ENCODE measurements around the gene SGMS1. TPM values are rescaled to one million over a fixed set of nuclear protein-coding genes. Genes with fewer than 3 reads are reported as not detected.
A peak's percentile ranks its signal among the peaks of the same experiment; 100 is the strongest.

Gene SGMS1
- total and polyA plus RNA-seq, 5 donors: 12.0 to 26.0 (median 24.5) TPM

DNA sequence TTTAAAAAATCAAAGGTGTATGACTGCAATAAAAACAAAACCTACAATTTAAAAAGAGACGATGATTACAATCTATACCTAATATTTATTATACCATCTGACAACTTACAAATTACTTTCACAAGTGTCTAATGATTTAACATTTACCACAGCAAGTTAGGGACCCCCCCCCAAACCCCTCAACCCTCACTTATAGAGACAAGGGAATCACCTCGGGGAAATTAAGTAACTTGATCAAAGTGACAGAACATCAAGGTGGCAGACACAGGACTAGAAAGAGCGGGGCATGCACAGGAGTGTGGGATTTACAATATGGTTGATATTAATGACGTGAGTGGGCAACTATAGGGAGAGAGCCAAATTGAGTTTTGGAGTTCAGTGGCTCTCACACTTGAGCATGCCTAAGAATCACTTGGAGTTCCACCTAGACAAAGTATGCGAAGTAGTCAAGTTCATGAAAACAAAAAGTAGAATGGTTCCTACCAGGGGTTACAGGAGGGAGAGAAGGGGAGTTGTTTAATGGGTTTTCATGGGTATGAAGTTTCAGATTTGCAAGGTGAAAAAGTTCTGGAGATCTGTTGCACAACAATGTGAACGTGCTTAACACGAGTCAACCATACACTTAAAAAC is 43.4 kb downstream of the SGMS1 start:
- WGBS: 94% methylated on average over 7 of the region's 7 CpGs
- intact Hi-C loops (cut with DNase I): no loop called here
- H3K27me3 ChIP-seq (ENCODE audit: control insufficient read depth, insufficient read depth): no peaks in the 10 kb centered on the region
- no peaks in the 10 kb centered on the region for H3K9me3 ChIP-seq (ENCODE audit: control insufficient read depth, low read length)
- no peak overlapping the region for H3K27ac ChIP-seq (ENCODE audit: low read length)
- peaks cover 16% of the 10 kb centered on the region for H3K4me1 ChIP-seq (ENCODE audit: control insufficient read depth, insufficient read depth, low read length)
- ATAC-seq: no peak
- no peak overlapping the region for H3K4me3 ChIP-seq (ENCODE audit: low read length)
- no peak for DNase-seq

DNA sequence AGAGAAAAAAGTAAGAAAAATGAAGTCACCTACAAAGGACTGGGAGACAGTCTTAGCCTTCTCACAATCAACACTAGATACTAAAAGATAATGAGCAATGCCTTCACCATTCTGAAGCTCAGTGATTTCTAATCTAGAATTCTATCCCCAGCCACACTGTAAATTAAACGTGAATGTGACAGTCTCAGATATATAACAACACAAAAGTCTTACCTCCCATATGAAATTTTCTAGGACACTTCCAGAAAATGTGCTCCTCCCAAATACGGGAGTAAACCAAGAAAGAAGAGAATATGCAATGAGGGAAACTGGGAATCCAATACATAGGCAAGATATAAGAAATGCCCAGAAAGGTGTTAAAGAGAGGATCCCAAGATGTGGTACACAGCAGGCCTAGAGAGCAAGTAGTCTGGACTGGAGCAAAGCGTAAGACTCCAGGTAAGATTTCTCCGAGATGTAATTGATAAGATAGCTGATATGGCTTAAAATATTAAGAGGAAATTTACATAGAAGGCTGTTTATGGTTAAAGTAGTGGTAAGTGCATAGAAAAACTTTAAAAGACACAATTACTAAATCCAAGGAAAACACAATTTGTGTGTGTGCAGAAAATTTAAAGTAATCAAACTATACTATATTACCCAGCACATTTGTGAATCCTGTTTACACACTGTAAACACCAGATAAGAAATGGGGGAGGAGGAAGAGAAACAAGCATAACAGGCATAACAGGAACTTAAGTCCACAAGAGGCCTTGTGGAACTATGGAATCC is 44.1 kb downstream of the SGMS1 start:
- intact Hi-C loops (cut with DNase I): no loop called here
- H3K27ac ChIP-seq (ENCODE audit: low read length): no peak overlapping the region
- H3K27me3 ChIP-seq (ENCODE audit: control insufficient read depth, insufficient read depth): no peaks in the 10 kb centered on the region
- peaks cover 16% of the 10 kb centered on the region for H3K4me1 ChIP-seq (ENCODE audit: control insufficient read depth, insufficient read depth, low read length)
- no peak for ATAC-seq
- no peak overlapping the region for H3K4me3 ChIP-seq (ENCODE audit: low read length)
- H3K9me3 ChIP-seq (ENCODE audit: control insufficient read depth, low read length): no peaks in the 10 kb centered on the region
- DNase-seq: no peak
- 94% methylated on average over 4 of the region's 4 CpGs for WGBS

DNA sequence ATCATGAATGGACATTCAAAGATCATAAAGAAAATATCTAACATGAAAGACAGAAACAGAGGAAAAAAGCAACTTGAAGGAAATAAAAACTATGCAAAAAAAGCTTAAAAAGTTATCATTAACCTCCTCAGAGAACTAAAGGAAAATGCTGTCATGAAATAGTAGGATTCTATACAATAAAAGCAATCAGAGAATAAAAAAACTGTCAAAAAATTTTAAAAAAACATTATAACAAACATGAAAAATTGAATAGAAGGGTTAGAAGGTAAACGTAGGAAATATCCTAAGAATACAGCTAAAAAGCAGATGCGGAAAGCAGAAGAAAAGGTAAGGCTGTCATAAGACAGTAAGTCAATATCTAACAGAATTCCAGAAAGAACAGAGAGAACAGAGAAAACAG is 44.8 kb downstream of the SGMS1 start:
- Histone ChIP-seq H3K27me3 (ENCODE audit: control insufficient read depth, insufficient read depth) (no peaks in the 10 kb centered on the region), H3K9me3 (ENCODE audit: control insufficient read depth, low read length) (no peaks in the 10 kb centered on the region), H3K4me1 (ENCODE audit: control insufficient read depth, insufficient read depth, low read length) (peaks cover 16% of the 10 kb centered on the region), H3K4me3 (ENCODE audit: low read length) (no peak overlapping the region), H3K27ac (ENCODE audit: low read length) (no peak overlapping the region)
- intact Hi-C loops (cut with DNase I): no loop called here
- DNase-seq (no peak), ATAC-seq (no peak)
- 96% methylated on average over 2 of the region's 2 CpGs for WGBS

DNA sequence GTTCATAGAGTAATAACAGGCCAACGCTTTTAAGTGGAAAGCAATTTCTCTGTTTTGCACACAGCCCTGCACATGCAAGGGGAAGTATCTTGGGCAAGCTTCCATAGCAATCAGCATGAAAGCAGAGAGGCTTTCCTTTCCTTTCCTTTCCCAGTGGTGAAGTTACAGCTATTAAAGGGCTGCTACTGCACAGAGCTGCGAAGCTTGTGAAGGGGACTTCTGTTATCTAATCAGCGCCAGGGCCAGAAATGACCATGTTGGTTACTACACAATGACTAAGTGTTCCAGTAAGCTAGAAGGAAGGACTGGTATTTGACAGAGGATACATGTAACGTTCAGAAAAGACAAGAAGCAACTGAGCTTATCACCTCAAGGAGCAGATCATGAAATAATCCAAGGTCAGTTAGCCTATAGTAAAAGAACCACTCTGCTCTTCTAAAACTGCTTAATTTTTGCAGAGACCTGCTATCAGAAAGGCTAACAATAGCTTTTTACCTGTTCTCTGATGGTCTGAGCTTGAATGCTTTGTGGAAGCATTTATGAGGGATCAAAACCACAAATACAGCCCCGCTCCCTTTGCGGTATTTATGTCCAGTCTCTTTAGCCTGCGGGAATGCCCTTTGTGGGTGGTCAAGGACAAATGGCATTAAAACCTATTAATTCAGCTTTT is 45.9 kb downstream of the SGMS1 start:
- whole genome bisulfite sequencing: 28% methylated on average over 7 of the region's 7 CpGs
- H3K4me3 ChIP-seq (ENCODE audit: low read length): no peak overlapping the region
- H3K9me3 ChIP-seq (ENCODE audit: control insufficient read depth, low read length): no peaks in the 10 kb centered on the region
- H3K4me1 ChIP-seq (ENCODE audit: control insufficient read depth, insufficient read depth, low read length): peaks cover 12% of the 10 kb centered on the region
- H3K27ac ChIP-seq (ENCODE audit: low read length): peak overlapping the region; percentile 67
- intact Hi-C loops (cut with DNase I): no loop called here
- peak; percentile 92 to 97 for ATAC-seq
- DNase-seq: peak in 2 of 3 donors; percentile 51 to 61
- H3K27me3 ChIP-seq (ENCODE audit: control insufficient read depth, insufficient read depth): no peaks in the 10 kb centered on the region

DNA sequence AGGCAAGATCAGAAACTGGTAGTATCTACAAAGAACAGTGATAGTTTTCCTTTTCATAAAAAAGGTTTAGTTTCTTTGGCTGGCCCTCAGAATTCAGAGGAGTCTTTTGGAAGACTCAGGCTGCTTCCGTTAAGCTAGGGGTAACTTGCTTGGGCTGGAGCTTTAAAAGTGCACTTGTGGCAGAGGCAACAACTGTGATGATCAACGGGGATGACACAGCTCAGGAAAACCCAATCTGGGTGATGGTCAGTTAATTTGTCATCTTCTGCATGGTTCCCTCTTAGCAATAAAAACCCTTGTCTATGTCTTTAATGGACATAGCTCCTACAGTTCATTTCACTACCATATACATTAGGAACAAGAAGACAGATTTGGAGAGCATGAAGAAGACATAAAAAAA is 46.7 kb downstream of the SGMS1 start:
- H3K27ac ChIP-seq (ENCODE audit: low read length): peak overlapping the region; percentile 80

DNA sequence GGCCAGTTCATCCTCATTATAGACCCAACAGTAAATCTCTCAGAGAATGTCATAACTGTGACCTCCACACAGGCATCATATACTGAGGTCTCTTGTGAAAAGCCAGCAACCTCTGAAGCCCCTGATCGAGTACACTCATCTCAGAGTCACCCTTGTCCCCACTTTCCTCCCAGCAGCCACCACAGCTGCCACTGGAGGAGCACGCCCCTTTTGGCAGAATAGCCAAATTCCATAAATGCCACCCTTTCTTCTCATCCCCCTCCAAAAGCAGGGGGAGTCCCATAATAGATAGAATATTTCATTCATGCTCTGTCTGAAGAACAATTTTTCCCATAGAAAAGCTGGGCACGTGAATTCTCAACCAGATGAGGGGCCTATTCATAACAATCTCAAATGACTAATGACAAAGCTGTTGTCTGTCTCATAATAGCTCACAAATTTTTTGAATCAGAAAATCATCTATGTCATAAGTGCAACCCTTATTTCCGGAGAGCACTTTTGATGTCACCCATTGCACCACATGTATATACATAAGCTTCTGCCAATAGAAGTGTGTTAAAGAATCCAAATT is 47.4 kb downstream of the SGMS1 start:
- H3K9me3 ChIP-seq (ENCODE audit: control insufficient read depth, low read length): no peaks in the 10 kb centered on the region
- H3K27ac ChIP-seq (ENCODE audit: low read length): peak overlapping the region; percentile 63
- intact Hi-C loops (cut with DNase I): no loop called here
- H3K4me1 ChIP-seq (ENCODE audit: control insufficient read depth, insufficient read depth, low read length): peaks cover 6% of the 10 kb centered on the region
- DNase-seq (no peak), ATAC-seq (peak in 1 of 2 donors; percentile 22)
- WGBS: 56% methylated on average over 4 of the region's 4 CpGs
- no peak overlapping the region for H3K4me3 ChIP-seq (ENCODE audit: low read length)
- no peaks in the 10 kb centered on the region for H3K27me3 ChIP-seq (ENCODE audit: control insufficient read depth, insufficient read depth)

More for the DNA sequence above, 46.7 kb downstream of the SGMS1 start:
- H3K4me1 ChIP-seq (ENCODE audit: control insufficient read depth, insufficient read depth, low read length): peaks cover 8% of the 10 kb centered on the region
- intact Hi-C loops (cut with DNase I): no loop called here
- H3K27me3 ChIP-seq (ENCODE audit: control insufficient read depth, insufficient read depth): no peaks in the 10 kb centered on the region
- DNase-seq (no peak), ATAC-seq (peak in 1 of 2 donors; percentile 17)
- no peak overlapping the region for H3K4me3 ChIP-seq (ENCODE audit: low read length)
- 68% methylated on average over 2 of the region's 2 CpGs for WGBS
- no peaks in the 10 kb centered on the region for H3K9me3 ChIP-seq (ENCODE audit: control insufficient read depth, low read length)

DNA sequence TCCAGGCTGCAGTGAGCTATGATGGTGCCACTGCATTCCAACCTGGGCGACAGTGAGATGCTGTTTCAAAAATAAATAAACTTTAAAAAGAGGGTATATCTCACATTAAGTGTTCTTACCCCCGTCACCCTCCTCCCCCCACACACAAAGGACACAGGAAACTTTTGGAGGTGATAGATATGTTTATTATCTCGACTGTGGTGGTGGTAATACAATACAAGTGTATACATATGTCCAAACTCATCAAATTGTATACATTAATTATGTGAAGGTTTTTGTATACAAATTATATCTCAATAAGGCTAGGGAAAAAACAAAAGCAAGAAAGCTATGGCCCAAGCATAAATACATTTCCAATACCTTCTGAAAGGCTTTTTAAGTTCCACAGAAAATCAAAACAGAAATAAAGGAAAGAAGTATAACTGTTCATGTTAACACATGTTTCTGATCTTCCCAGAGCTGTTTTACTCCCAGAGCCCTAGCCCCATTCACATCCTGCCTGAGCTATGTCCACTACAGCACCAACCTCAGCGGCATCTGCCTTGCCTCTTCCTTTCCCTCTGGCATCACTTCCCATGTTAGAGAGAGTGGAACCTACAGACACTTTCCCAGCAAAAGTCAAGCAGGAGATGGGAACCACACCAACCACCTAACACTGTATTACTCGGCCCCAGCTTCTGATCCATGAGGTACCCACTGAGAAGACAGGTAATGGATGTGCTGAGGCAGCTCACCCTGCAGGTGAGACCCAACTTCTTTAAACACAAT is 48.1 kb downstream of the SGMS1 start:
- H3K4me1 ChIP-seq (ENCODE audit: control insufficient read depth, insufficient read depth, low read length): peaks cover 6% of the 10 kb centered on the region
- 80% methylated on average over 5 of the region's 5 CpGs for WGBS
- H3K27ac ChIP-seq (ENCODE audit: low read length): peak overlapping the region; percentile 63
- DNase-seq (no peak), ATAC-seq (no peak)
- H3K27me3 ChIP-seq (ENCODE audit: control insufficient read depth, insufficient read depth): no peaks in the 10 kb centered on the region
- no peaks in the 10 kb centered on the region for H3K9me3 ChIP-seq (ENCODE audit: control insufficient read depth, low read length)
- no peak overlapping the region for H3K4me3 ChIP-seq (ENCODE audit: low read length)
- intact Hi-C loops (cut with DNase I): no loop called here

DNA sequence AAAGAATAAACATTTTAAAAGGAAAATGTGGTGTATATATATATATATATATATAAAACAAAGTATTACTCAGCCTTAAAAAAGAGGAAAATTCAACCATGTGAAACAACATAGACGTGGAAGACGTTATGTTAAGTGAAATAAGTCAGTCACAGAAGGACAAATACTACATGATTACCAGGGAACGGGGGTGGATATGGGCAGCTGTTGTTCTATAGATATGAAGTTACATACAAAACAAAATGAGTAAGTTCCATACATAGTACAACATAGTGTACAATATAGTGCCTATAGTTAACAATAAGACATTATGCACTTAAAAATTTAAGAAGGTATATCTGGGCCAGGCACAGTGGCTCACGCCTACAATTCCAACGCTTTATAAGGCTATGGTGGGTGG is 48.8 kb downstream of the SGMS1 start:
- no peaks in the 10 kb centered on the region for H3K27me3 ChIP-seq (ENCODE audit: control insufficient read depth, insufficient read depth)
- no peak for DNase-seq
- H3K4me3 ChIP-seq (ENCODE audit: low read length): no peak overlapping the region
- intact Hi-C loops (cut with DNase I): no loop called here
- 97% methylated on average over 5 of the region's 5 CpGs for whole genome bisulfite sequencing
- no peaks in the 10 kb centered on the region for H3K9me3 ChIP-seq (ENCODE audit: control insufficient read depth, low read length)
- peaks cover 3% of the 10 kb centered on the region for H3K4me1 ChIP-seq (ENCODE audit: control insufficient read depth, insufficient read depth, low read length)
- ATAC-seq: no peak
- H3K27ac ChIP-seq (ENCODE audit: low read length): no peak overlapping the region

DNA sequence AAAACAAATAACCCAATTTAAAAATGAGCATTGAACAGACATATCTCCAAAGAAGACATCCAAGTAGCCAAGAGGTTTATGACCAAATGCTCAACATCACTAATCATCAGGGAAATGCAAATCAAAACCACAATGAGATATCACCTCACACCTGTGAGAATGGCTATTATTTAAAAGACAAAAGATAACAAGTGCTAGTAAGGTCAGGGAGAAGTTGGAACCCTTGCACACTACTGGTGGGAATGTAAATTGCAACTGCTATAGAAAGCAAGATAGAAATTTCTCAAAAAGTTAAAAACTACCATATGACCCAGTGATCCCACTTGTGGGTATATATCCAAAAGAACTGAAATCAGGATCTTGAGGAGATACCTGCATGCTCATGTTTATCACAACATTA is 49.5 kb downstream of the SGMS1 start:
- intact Hi-C loops (cut with DNase I): no loop called here
- no peaks in the 10 kb centered on the region for H3K9me3 ChIP-seq (ENCODE audit: control insufficient read depth, low read length)
- DNase-seq: no peak
- no peak overlapping the region for H3K4me3 ChIP-seq (ENCODE audit: low read length)
- no peak for ATAC-seq
- peaks cover 3% of the 10 kb centered on the region for H3K4me1 ChIP-seq (ENCODE audit: control insufficient read depth, insufficient read depth, low read length)
- H3K27ac ChIP-seq (ENCODE audit: low read length): no peak overlapping the region
- H3K27me3 ChIP-seq (ENCODE audit: control insufficient read depth, insufficient read depth): no peaks in the 10 kb centered on the region

DNA sequence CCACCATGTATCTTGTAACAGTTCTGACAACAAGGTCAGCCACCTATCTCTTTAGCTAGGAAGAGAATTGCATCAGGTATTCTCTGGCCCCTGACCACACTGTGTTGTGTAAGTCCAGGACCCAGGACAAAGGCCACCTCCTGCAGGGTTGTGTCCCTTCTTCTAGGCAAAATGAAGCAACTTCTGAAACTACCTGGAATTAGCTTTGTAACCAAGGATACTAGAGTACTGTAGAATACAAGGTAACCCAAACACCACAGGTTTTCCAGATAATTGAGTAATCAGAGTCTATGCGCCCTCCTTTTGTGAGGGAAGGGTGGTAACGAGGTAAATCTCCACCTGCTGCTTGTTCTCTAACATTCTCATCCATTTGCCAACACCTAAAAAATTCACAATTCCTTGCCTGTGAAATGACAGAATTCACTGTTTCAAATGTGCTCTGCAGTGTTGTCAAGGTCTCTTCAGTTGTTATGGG is 51.7 kb downstream of the SGMS1 start:
- intact Hi-C loops (cut with DNase I): no loop called here

More for the DNA sequence above, 51.7 kb downstream of the SGMS1 start:
- Histone ChIP-seq H3K27me3 (ENCODE audit: control insufficient read depth, insufficient read depth) (no peaks in the 10 kb centered on the region), H3K4me3 (ENCODE audit: low read length) (no peak overlapping the region), H3K27ac (ENCODE audit: low read length) (no peak overlapping the region), H3K4me1 (ENCODE audit: control insufficient read depth, insufficient read depth, low read length) (peaks cover 6% of the 10 kb centered on the region), H3K9me3 (ENCODE audit: control insufficient read depth, low read length) (no peaks in the 10 kb centered on the region)
- 78% methylated on average over 2 of the region's 2 CpGs for WGBS
- no peak for ATAC-seq
- DNase-seq: no peak

Measured in right cardiac atrium (tissue), 5 donors.